ENCODE data around the gene COL4A2. TPM values are rescaled to one million over a fixed set of nuclear protein-coding genes. Genes with fewer than 3 reads are reported as not detected.

Gene COL4A2
- total RNA-seq, 1 donor from 2014 or later: 1,736 TPM

DNA sequence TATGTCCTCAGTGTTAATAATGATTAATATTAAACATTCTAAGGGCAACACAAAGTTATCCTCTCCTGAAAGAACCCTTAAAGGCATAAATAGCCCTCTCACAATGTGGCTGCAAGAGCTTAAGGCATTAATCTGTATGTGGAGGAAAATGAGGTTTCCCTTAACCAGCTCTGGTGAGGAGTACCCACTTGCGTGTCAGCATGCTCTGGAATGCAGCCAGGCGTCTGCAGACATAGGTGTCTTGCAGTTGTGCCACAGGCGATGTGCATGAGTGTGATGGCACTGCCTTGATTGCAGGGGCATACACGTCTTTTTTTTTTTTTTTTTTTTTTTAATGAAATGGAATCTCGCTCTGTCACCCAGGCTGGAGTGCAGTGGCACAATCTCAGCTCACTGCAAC is 162.5 kb downstream of the COL4A2 start:
- DNase-seq (ENCODE audit: low read depth): no peak
- TF ChIP-seq, protein P1, sequence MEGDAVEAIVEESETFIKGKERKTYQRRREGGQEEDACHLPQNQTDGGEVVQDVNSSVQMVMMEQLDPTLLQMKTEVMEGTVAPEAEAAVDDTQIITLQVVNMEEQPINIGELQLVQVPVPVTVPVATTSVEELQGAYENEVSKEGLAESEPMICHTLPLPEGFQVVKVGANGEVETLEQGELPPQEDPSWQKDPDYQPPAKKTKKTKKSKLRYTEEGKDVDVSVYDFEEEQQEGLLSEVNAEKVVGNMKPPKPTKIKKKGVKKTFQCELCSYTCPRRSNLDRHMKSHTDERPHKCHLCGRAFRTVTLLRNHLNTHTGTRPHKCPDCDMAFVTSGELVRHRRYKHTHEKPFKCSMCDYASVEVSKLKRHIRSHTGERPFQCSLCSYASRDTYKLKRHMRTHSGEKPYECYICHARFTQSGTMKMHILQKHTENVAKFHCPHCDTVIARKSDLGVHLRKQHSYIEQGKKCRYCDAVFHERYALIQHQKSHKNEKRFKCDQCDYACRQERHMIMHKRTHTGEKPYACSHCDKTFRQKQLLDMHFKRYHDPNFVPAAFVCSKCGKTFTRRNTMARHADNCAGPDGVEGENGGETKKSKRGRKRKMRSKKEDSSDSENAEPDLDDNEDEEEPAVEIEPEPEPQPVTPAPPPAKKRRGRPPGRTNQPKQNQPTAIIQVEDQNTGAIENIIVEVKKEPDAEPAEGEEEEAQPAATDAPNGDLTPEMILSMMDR (IDR thresholded peaks at IDR 0.05; ENCODE audit: insufficient read depth, low read length, poor library complexity, severe bottlenecking): no peak
- Histone ChIP-seq H3K4me3 (ENCODE audit: low read depth, low read length) (no peak overlapping the region), H3K36me3 (ENCODE audit: control insufficient read depth, insufficient read depth, low read length) (peaks cover 5% of the 10 kb centered on the region), H3K27me3 (ENCODE audit: control insufficient read depth, insufficient read depth, low read length) (no peaks in the 10 kb centered on the region)

DNA sequence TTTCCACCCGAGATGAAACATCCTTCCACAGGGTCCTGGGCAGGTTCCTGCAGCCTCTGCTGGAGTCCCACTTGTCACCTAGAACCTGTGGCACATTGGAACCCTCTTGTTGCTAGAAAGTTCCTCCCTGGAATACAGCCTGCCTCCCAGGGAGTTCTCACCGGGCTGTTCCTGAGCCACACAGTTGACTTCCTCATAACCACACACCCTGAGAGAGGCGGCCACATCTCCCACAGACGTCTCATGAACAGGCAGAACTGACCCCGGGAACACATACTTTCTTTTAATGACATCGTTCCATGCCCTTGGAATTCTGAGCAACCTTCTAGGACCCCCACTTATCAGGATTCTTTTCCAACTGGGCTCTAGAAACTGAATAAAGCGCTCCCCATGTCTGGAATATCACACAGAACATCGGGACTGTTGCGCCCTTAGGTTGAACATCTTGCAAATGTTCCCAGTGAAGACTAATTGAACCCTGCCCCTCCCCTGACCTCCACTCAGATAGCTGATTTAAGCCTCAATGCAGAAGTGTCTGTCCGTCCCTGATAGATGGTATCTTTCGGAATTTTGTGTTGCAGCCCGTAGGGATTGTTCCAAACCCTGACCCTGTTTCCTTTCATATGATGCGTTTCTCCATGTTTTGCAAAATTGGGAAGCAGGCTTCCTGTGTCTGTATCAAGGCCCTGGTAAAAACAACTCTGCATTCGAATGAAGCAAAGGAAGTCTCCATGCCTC is 163.4 kb downstream of the COL4A2 start:
- DNase-seq (ENCODE audit: low read depth): no peak
- TF ChIP-seq, protein P1 (IDR thresholded peaks at IDR 0.05; ENCODE audit: insufficient read depth, low read length, poor library complexity, severe bottlenecking): no peak
- Histone ChIP-seq H3K36me3 (ENCODE audit: control insufficient read depth, insufficient read depth, low read length) (peaks cover 4% of the 10 kb centered on the region), H3K4me3 (ENCODE audit: low read depth, low read length) (no peak overlapping the region), H3K27me3 (ENCODE audit: control insufficient read depth, insufficient read depth, low read length) (no peaks in the 10 kb centered on the region)

DNA sequence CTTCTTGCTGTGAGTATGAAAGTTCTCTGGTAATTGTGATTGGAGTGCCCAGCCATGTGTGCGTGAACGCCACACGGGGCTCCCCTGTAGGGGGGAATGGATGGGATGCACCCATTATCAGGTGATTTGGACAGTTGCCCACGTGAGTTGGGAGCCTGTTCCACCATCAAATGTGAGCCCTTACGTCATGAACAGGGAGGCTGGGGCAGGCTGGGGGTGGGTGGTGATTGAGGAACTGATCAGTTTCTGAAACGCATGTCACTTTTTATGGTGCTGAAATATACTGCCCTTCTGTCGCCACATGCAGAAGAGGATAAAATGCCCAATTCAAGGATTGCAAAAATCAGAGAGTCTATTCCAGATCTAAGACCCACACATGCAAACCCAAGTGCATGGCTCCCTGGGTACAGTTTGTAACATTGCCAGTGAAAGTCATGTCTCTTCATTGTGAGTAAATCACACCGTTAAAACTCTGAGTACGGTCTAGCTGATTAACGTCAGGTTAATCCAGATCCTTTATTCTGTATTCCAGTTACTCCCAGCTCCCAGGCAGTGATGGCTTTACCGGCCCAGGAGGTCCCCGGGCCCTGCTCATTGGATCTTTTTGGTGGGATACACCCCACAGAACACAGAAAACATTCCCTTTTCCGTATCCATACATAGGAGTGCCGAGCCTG is 164.2 kb downstream of the COL4A2 start:
- TF ChIP-seq, protein P1 (IDR thresholded peaks at IDR 0.05; ENCODE audit: insufficient read depth, low read length, poor library complexity, severe bottlenecking): no peak
- Histone ChIP-seq H3K4me3 (ENCODE audit: low read depth, low read length) (no peak overlapping the region), H3K27me3 (ENCODE audit: control insufficient read depth, insufficient read depth, low read length) (no peaks in the 10 kb centered on the region), H3K36me3 (ENCODE audit: control insufficient read depth, insufficient read depth, low read length) (peaks cover 1% of the 10 kb centered on the region)
- DNase-seq (ENCODE audit: low read depth): no peak

DNA sequence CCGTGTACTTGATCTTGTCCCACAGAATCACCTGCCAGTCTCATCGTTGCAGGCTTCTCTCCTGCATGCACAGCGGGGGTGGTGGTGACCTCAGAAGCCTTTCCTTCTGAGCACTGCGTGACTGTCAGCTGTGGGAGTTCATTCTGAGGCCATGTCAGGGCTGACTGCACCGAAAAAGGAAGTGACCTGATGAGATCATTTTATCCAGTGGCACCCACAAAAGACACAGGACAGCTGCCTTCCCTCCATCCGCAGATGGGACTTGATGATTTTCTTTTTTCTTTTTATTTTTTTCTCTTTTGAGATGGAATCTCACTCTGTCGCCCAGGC is 164.7 kb downstream of the COL4A2 start:
- TF ChIP-seq, protein P1 (IDR thresholded peaks at IDR 0.05; ENCODE audit: insufficient read depth, low read length, poor library complexity, severe bottlenecking): no peak
- DNase-seq (ENCODE audit: low read depth): peak; percentile 67

DNA sequence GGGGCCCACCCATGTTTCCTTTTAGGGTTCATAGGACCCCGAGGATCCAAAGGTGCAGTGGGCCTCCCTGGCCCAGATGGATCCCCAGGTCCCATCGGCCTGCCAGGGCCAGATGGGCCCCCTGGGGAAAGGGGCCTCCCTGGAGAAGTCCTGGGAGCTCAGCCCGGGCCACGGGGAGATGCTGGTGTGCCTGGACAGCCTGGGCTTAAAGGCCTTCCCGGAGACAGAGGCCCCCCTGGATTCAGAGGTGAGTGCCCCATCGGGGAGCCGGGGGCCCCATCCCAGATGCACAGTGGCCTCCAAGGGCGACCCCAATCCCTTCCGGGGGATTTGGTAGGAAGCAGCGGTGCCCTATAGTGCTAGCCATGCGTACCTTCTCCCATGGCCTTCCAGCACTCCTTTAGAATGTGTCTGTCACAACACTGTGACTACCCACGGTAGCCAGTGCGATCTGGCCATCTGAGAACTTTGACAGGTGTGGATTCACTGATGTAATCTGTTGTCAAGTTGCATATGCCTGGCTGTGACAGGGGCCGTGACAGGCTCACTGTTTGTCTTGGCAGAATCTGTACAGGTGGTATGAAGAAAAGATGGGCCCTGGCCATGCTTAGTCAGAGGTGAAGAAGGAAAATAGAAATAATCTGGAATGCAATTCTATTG is 165.9 kb downstream of the COL4A2 start:
- Histone ChIP-seq H3K27me3 (ENCODE audit: control insufficient read depth, insufficient read depth, low read length) (no peaks in the 10 kb centered on the region), H3K36me3 (ENCODE audit: control insufficient read depth, insufficient read depth, low read length) (peaks cover 1% of the 10 kb centered on the region), H3K4me3 (ENCODE audit: low read depth, low read length) (no peak overlapping the region)
- no peak for DNase-seq (ENCODE audit: low read depth)
- TF ChIP-seq, protein P1 (IDR thresholded peaks at IDR 0.05; ENCODE audit: insufficient read depth, low read length, poor library complexity, severe bottlenecking): no peak

More for the DNA sequence above, 164.7 kb downstream of the COL4A2 start:
- Histone ChIP-seq H3K4me3 (ENCODE audit: low read depth, low read length) (no peak overlapping the region), H3K36me3 (ENCODE audit: control insufficient read depth, insufficient read depth, low read length) (peaks cover 1% of the 10 kb centered on the region), H3K27me3 (ENCODE audit: control insufficient read depth, insufficient read depth, low read length) (no peaks in the 10 kb centered on the region)
